SU-DHL-6 (cell line): ENCODE measurements around the gene ACACA.

Source experiments
- H2AFZ ChIP-seq: fragments of 200-600 bp; sonication (generic); 2 replicates; pipeline ENCODE4 v1.6.1; 2014; ENCODE audit warnings: low read depth, mild to moderate bottlenecking, moderate library complexity, mixed read lengths, antibody characterized with exemption, low read length; ENCODE audit not compliant: severe bottlenecking
- H3F3A ChIP-seq: fragments of 200-600 bp; shearing (Covaris generic); 2 replicates; pipeline ENCODE4 v1.6.0; 2016; ENCODE audit warnings: antibody characterized with exemption, mild to moderate bottlenecking; ENCODE audit not compliant: insufficient read depth
- H3K27ac ChIP-seq: fragments of 200-600 bp; sonication (generic); 2 replicates; pipeline ENCODE4 v1.5.1; 2016; ENCODE audit warnings: low read depth, mild to moderate bottlenecking, low read length, moderate library complexity, mixed read lengths
- H3K27me3 ChIP-seq: fragments of 200-600 bp; sonication (generic), shearing (Covaris generic); 2 replicates; pipeline ENCODE4 v1.6.0; 2014; ENCODE audit warnings: mild to moderate bottlenecking, low read length
- H3K36me3 ChIP-seq: fragments of 200-600 bp; sonication (generic); 2 replicates; pipeline ENCODE4 v1.6.1; 2014; ENCODE audit warnings: mild to moderate bottlenecking, low read length, mixed read lengths
- H3K4me2 ChIP-seq: fragments of 300-600, 200-600 bp; shearing (Covaris generic), sonication (generic); 2 replicates; pipeline ENCODE4 v1.6.0; 2014; ENCODE audit warnings: low read length, low read depth, mild to moderate bottlenecking; ENCODE audit not compliant: poor library complexity, severe bottlenecking
- H3K4me3 ChIP-seq: fragments of 200-600 bp; sonication (generic); 2 replicates; pipeline ENCODE4 v1.5.1; 2014; ENCODE audit warnings: antibody characterized with exemption, low read length, mild to moderate bottlenecking, mixed read lengths; ENCODE audit not compliant: insufficient read depth, poor library complexity, severe bottlenecking
- H3K79me2 ChIP-seq: fragments of 200-600 bp; sonication (generic); 2 replicates; pipeline ENCODE4 v1.6.1; 2014; ENCODE audit warnings: mild to moderate bottlenecking, low read length, moderate library complexity; ENCODE audit not compliant: insufficient read depth
- H3K9ac ChIP-seq: fragments of 200-600 bp; sonication (generic); 2 replicates; pipeline ENCODE4 v1.7.0; 2014; ENCODE audit warnings: mild to moderate bottlenecking, low read length
- H3K9me2 ChIP-seq: fragments of 200-600 bp; sonication (generic); replicated peaks from 2 replicates; pipeline ENCODE4 v1.6.1; 2014; ENCODE audit warnings: low read length; ENCODE audit not compliant: insufficient read depth
- H3K9me3 ChIP-seq: fragments of 200-600 bp; sonication (generic); 2 replicates; pipeline ENCODE4 v1.6.1; 2014; ENCODE audit warnings: low read length, mixed read lengths; ENCODE audit not compliant: insufficient read depth
- H4K20me1 ChIP-seq: fragments of 200-600 bp; sonication (generic); 2 replicates; pipeline ENCODE4 v1.6.1; 2014; ENCODE audit warnings: low read depth, mild to moderate bottlenecking, antibody characterized with exemption, low read length, moderate library complexity, mixed read lengths
- EZH2phosphoT487 ChIP-seq: fragments of 200-600 bp; sonication (generic), shearing (Covaris generic); conservative IDR thresholded peaks from 2 replicates; pipeline ENCODE4 v1.6.1; 2018; ENCODE audit warnings: mild to moderate bottlenecking, antibody characterized with exemption, low read length, moderate library complexity, mixed read lengths
- TF ChIP-seq, protein P1 (sequence below): fragments of 200-600 bp; sonication (generic); IDR thresholded peaks from one replicate; pipeline ENCODE4 v1.5.1; 2017; ENCODE audit warnings: antibody characterized with exemption, mild to moderate bottlenecking, low read length, moderate library complexity; ENCODE audit not compliant: insufficient read depth, poor library complexity, severe bottlenecking

Gene ACACA

DNA sequence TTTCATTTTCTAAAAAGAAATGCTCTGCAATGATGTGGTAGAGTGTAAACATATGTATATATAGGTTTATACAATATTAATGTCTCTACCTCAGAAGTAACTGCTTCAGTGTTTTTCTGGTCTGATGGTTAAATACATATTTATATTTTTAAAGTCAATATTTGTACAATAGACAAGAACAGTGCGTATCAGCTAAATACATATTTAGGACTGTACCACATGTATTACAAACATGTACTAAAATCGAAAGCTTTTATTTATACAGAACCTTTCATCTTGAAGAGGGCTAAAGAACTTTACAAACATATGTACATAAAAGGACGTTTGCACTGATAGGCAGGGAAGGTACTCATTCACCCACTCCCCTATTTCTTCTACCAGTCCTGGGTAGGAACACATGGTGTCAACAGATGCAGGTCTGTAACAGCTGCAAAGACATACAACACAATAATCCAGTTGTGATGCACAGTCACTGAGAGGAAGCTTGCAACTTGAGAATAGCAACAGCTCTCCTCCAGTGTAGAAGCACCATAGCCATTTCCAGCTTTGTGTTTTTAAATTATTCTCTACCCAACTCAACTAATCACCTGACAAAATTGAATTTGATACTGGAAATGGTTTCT is 237.8 kb downstream of the ACACA start:
- Histone ChIP-seq H2AFZ (no peak overlapping the region), H3K36me3 (peaks cover 3% of the 10 kb centered on the region; the same call in 1 of the 2 replicates), H3K9me3 (no peaks in the 10 kb centered on the region), H4K20me1 (no peaks in the 10 kb centered on the region), H3K27me3 (no peaks in the 10 kb centered on the region), H3K27ac (no peak overlapping the region), H3K9me2 (no peaks in the 10 kb centered on the region), H3K4me3 (no peak overlapping the region), H3K4me2 (no peak overlapping the region), H3F3A (no peaks in the 10 kb centered on the region), H3K79me2 (no peaks in the 10 kb centered on the region), H3K9ac (no peak overlapping the region)
- no peak for TF ChIP-seq EZH2phosphoT487
- TF ChIP-seq, protein P1, sequence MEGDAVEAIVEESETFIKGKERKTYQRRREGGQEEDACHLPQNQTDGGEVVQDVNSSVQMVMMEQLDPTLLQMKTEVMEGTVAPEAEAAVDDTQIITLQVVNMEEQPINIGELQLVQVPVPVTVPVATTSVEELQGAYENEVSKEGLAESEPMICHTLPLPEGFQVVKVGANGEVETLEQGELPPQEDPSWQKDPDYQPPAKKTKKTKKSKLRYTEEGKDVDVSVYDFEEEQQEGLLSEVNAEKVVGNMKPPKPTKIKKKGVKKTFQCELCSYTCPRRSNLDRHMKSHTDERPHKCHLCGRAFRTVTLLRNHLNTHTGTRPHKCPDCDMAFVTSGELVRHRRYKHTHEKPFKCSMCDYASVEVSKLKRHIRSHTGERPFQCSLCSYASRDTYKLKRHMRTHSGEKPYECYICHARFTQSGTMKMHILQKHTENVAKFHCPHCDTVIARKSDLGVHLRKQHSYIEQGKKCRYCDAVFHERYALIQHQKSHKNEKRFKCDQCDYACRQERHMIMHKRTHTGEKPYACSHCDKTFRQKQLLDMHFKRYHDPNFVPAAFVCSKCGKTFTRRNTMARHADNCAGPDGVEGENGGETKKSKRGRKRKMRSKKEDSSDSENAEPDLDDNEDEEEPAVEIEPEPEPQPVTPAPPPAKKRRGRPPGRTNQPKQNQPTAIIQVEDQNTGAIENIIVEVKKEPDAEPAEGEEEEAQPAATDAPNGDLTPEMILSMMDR, result no peak

DNA sequence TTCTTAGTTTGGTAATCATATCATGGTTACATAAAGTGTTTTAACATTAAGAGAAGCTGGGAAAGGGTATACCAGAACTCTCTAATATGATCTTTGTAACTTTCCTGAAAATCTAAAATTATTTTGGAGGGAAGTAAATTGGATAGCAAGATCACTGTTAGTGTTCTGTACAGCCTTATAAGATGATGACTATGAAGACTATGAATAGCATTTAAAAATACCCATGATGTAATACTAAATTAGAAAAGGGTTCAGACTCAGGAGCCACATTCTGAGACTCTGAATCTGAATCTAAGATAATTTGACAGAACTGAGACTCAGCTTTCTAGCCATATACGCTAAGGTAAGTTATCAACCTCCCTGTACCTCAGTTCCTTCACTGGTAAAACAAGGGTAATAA is 238.9 kb downstream of the ACACA start:
- no peak for TF ChIP-seq EZH2phosphoT487
- TF ChIP-seq, protein P1, result no peak
- no peak overlapping the region for H3K27ac ChIP-seq
- peaks cover 1% of the 10 kb centered on the region; the same call in 1 of the 2 replicates for H3K36me3 ChIP-seq
- H3K4me3 ChIP-seq, result no peak overlapping the region
- H3K9me3 ChIP-seq, result no peaks in the 10 kb centered on the region
- H2AFZ ChIP-seq, result no peak overlapping the region
- no peak overlapping the region for H3K4me2 ChIP-seq
- no peaks in the 10 kb centered on the region for H3F3A ChIP-seq
- no peak overlapping the region for H3K9ac ChIP-seq
- H4K20me1 ChIP-seq, result no peaks in the 10 kb centered on the region
- H3K9me2 ChIP-seq, result no peaks in the 10 kb centered on the region
- no peaks in the 10 kb centered on the region for H3K27me3 ChIP-seq
- H3K79me2 ChIP-seq, result no peaks in the 10 kb centered on the region

DNA sequence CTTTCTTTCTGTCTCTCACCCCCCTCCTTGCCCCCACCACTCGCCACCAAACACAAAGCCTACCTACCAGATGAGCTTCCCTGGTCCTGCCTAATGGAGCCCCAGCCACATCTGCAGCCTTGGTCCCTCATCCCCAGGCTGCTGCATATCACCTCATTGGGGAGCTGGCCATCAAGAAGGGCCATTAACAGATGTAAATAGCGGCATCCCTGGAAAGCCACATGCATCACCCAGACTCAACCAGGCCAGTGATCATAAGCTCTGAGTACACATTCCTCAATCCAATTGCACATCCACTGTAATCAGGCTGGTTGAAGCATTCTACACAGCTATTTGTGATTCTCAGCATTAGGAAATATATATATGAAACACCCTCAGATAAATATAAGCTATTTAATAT is 242.6 kb downstream of the ACACA start:
- H3K36me3 ChIP-seq, result peaks cover 6% of the 10 kb centered on the region
- no peaks in the 10 kb centered on the region for H3K9me3 ChIP-seq
- no peaks in the 10 kb centered on the region for H3K9me2 ChIP-seq
- no peaks in the 10 kb centered on the region for H3K27me3 ChIP-seq
- no peaks in the 10 kb centered on the region for H3K79me2 ChIP-seq
- no peak overlapping the region for H3K9ac ChIP-seq
- TF ChIP-seq, protein P1, result no peak
- no peak for TF ChIP-seq EZH2phosphoT487
- no peak overlapping the region for H2AFZ ChIP-seq
- no peaks in the 10 kb centered on the region for H3F3A ChIP-seq
- no peaks in the 10 kb centered on the region for H4K20me1 ChIP-seq
- H3K4me2 ChIP-seq, result no peak overlapping the region
- no peak overlapping the region for H3K4me3 ChIP-seq
- no peak overlapping the region for H3K27ac ChIP-seq

DNA sequence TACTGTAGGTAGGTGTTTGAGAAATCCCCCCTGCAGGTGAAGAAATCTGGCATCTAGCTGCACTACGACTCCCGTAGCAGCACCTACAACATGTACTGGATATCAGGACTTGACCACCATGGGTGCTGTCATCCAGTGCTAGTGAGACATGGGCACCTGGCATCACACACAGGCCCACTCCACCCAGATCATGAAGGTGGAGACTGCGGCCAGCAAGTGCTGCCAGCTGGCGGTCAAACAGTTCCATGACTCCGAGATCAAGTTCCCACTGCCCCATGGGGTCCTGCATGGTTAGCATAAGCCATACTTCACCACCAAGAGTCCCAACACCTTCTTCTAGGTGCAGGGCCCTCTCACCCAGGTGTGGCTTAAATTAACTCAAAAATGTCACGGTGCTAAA is 243.8 kb downstream of the ACACA start:
- Histone ChIP-seq H3F3A (no peaks in the 10 kb centered on the region), H3K9me3 (no peaks in the 10 kb centered on the region), H3K27me3 (no peaks in the 10 kb centered on the region), H3K9me2 (no peaks in the 10 kb centered on the region), H3K9ac (no peak overlapping the region), H3K4me3 (no peak overlapping the region), H3K36me3 (peaks cover 6% of the 10 kb centered on the region), H4K20me1 (no peaks in the 10 kb centered on the region), H3K27ac (no peak overlapping the region), H2AFZ (no peak overlapping the region), H3K79me2 (no peaks in the 10 kb centered on the region), H3K4me2 (no peak overlapping the region)
- TF ChIP-seq, protein P1, result no peak
- TF ChIP-seq EZH2phosphoT487, result no peak
